HG03439 (cell line): Measurements from ENCODE around the gene NELL1.

Experiments
- ATAC-seq: cut with Tn5 transposase; IDR thresholded peaks from one replicate; pipeline ENCODE4 v1.9.1; 2021; ENCODE audit warnings: mild to moderate bottlenecking, moderate library complexity; ENCODE audit not compliant: unreplicated experiment

The NELL1 gene

DNA sequence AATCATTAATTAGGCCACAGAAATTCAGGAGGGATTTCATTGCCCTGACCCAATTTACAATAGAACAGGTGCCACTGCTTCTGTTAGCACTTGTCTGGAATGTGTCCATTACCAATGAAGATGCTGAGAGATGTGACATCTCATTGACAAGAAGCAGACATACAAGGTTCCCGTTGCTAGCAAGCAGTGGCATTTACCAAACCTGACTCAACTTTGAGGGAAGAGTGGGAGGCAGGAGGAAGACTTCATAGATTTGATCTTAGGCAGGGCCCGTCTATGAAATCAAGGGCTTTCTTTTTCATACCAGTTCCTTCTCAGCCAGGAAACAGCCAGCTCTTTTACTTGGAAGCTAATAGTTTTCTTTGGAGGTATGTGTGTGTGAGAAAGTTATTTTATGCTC, 280.2 kb downstream of the NELL1 start:
- no peak for ATAC-seq

DNA sequence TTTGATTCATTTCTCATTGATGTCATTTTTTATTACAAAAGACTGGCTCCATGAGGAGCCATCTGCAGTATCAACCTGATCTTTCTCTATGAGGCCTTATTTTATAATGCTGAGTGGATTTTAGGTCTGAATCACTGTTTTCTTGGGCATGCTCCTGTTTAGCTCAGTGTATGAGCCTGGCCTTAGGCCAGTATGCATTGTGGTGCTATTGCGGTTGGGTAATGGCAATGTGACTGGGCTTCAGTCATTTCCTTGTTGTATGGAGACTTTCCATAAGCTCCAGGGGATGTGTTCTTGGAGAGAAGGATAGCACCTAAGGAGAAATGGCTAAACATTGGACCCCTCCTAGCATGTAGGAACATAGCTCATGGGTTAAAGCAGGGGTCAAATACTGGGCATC, 293.2 kb downstream of the NELL1 start:
- ATAC-seq, result no peak

- ATAC-seq, result no peak
Measured at GRCh38 chr11:20963596-20963995, 294.2 kb downstream of the NELL1 start.

DNA sequence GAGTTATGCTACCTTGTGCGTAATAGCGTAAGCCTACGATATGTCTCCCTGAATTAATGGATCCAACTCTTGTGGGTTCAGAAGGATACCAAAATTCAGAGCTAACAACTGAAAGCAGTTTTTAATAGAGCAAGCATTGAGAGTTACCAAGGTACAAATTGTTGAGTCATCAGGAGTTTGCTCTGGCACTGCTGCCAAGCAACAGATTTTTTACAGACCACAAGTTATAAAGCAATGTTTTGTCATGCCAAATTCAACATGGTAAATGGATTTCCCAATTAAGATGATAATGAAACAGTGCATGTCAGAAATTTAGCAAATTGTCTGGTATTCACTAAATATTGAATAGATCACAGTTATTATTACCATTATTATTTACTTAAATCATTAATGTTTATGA, 295.6 kb downstream of the NELL1 start:
- no peak for ATAC-seq

DNA sequence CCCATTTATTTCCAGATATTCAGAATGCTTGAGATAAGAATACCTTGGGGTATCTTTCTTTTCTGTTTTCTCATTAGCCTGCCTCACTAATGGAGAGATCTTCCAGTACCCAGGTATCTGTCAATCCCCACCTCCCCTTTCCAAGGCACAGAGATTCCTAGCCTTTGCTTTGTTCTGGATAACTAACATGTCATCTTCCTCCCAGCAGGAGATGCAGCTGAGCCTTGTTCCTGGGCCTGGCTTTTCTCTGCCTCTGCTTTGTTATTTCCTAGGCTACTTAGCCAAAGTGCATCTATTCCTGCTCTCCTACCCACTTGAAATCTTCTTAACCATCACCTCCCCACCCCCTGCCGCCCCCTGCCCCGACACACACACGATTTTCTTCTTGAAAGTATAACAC, 297.1 kb downstream of the NELL1 start:
- ATAC-seq, result no peak

DNA sequence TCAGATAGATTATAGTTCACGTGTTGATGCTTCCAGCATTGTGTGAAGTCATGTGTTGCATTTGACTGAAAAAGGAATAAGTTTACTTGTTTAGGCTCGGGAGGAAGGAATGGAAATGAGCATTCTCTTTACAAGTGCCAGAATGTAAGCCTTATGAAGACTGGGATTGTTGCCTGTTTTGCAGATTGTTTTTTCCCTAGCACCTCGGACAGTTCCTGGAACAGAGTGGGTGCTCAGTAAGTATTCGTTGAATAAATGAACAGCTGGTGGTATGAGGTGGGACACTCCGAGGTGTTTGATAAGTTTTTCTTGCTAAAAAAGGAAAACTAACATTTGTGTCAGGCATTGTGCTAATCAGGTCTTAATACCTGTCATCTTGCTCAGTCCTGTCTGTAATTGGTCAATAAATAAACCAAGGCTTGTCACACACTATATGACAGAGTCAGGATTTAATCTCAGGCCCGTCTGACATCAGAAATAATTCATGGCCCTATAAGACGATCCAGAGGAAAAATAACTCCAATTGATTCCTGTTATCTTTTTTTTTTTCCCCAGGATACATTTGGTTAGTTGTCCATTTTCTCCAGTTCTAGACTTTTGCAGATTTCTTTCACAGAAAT, 304.7 kb downstream of the NELL1 start:
- ATAC-seq, result no peak

GRCh38 chr11:20980736-20981135, 311.4 kb downstream of the NELL1 start:
- no peak for ATAC-seq

DNA sequence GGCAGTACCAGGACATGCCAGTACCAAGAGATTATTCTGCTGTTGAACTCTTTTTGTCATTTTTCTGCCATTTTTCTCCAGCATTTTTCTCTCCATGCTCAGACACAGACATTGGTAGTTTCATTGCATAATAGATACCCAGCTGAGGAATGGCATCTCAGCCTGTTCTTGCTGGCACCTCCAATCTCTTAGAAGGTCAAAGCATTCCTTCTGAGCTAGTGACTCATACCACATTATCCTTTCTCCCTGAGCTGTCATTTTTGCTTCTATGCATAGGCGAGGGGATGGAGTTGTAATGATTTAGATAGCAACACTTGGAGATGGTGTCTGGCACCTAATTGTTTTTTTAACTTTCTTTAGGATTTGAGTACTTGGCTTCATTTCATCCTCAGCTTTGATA, 321.1 kb downstream of the NELL1 start:
- ATAC-seq, result no peak

DNA sequence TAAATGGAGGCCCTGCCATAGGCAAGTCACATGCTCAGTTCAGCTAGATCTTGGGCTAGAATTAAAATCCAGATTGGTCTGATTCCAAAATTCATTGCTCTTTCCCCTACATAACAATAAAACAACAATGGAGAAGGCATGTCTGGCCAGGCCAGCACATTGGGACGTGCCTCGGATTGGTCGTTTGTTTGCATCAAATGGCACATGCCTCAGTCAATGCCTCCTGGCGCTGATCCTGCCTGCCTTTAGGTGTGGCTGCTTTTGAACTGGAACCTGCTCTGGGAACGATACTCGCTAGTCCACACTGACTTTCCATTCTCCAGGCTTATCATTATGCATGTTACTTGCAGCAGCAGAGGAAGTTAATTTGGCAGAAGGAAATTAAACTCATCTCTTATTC, 322.1 kb downstream of the NELL1 start:
- ATAC-seq, result no peak

DNA sequence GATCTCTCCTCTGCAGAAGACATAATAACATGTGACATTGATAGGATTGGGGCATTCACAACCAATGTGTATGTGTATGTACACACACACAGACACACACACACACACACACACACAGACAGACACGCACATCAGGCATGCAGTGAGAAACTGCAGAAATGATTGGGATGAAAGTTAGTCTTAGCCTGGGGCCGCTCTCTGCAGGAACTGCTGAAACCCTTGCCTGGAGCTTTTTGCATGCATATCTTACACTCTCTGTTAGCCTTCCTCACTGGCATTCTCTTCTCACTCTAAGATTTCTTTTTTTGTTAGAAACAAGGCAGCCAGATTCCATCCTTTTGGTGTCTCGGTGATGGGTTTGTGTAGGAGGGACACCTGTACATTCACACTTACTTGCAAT, 337.9 kb downstream of the NELL1 start:
- ATAC-seq, result no peak

- ATAC-seq, result no peak
Measured at GRCh38 chr11:21018248-21018647, 348.9 kb downstream of the NELL1 start.

DNA sequence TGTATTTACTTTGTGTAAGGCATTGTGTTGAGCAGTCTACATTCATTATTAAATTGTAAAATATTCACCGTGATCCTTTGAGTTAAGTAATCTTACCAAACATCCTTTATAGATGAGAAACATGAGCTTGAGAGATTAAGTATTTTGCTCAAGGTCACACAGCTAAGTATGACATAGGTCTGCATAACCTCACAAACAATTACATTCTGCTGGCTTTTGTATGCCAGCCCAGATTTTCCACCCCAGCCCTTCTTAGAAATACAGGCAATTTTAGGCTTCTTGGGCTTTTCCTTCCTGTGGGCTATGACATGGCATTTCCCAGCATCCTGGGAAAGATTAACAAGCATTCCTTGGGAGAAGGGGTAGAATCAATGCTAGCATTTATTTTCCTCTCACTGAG, 357.3 kb downstream of the NELL1 start:
- no peak for ATAC-seq

DNA sequence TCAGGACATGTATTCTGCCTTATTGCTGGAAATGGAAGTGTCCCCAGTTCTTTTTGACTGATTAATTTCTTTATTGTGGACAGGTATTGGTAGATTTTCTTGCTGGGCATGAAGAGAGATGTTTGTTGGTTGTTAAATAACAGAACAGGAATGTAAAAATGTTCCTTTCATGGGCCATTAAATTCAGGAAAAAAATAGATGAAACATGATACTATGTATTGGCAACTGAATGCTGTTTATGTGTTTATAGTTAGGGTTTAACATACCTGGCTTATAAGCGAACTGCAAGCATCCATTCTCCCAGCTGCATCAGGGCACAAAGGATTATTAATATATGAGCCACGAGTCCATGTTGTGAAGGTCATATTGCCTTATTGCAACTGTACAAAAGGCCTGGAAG, 368.5 kb downstream of the NELL1 start:
- no peak for ATAC-seq

GRCh38 chr11:21038801-21039200, 369.4 kb downstream of the NELL1 start:
- ATAC-seq, result no peak

DNA sequence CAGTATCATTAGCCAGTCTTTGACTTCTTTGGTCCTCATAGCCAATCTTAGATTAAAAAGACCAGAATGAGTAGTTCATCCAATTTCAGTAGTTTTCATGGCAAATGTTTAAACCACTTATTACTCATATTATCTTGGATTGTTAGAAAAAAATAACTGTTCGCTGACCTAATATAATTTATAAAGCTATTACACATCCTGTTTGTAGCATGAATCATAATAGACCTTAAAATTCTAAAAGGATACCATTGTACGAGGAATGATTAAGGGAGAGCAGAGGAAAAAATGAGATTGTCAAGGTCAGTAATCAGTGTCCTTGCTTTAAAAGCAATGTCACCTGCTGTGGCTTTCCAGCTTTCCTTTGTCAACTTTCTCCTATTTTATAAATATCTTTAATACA, 371.2 kb downstream of the NELL1 start:
- no peak for ATAC-seq

DNA sequence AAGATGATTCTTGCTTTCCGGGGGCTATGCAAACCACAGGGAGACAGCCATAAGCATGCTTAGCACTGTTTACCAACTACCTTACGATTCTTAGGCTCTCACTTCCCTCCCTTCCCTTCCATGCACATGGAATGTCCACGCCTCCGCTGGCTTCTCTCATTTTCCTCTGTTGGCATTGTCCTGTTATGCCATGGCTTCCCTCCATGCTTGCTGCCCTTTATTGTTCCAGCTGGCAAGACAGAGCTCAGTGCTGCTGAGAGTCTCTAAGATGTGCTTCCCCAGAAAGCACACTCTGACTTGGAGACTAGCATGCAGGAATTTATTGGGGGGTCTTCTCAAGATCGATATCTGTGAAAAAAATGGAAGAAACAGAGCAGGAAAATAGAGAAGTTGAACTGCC, 379.2 kb downstream of the NELL1 start:
- ATAC-seq, result no peak

DNA sequence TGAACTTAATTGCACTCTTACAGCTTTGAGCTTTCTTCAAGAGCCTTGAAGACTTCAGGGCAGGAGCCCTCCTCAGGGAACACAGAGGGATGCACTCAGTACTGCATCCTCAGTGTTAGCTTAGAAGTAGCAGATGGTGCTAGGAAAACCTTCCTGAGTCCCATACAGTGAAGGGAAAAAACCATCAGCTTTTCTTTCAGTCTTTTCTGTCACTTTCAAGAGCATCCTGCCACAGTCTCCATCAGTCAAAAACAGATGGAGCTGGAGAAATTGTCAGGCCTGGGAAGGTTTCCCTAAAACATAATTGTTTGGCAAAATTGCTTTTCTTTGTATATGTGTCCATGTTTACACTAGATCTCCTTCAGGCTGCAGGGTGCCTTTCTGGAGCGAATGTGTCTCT, 384.1 kb downstream of the NELL1 start:
- no peak for ATAC-seq

DNA sequence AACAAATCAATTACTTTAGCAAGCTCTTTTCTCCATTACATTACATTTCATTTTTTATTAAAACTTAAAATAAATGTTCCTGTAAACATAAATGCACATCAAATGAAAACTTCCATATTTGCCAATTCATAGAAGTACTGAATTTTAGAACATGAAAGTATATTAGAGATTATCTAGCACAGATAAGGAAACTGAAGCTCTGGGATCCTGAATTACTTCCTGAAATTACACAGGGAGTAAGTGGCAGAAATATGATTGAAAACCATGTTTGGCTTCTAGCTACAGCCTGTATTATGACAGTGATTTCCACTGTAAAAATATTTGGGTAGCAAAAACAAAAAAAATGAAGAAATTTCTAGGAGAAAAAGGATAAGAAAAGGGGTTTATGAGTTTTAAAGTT, 387.3 kb downstream of the NELL1 start:
- ATAC-seq, result no peak

DNA sequence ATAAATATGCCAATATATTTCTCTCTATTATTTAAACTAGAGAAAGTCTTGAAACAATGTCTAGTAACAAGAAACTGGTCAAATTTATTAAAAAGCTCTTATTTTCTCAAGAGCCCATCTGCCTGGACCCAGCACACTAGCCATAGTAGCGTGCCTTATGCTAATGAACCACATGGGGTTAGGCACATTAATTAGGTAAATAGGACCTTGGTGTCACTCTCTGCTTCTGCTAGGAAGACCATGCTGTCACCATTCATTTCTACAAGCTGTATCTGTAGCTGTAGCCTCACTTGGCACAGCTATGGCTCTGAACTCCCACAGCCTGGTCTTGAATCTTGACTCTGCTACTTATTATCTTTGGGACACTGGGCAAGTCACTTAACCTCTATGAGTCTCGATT, 390.5 kb downstream of the NELL1 start:
- no peak for ATAC-seq

- ATAC-seq, result no peak
Measured at GRCh38 chr11:21066030-21066429, 396.6 kb downstream of the NELL1 start.

- no peak for ATAC-seq
Measured at GRCh38 chr11:21068886-21069285, 399.5 kb downstream of the NELL1 start.

- no peak for ATAC-seq
Measured at GRCh38 chr11:21069909-21070308, 400.5 kb downstream of the NELL1 start.

DNA sequence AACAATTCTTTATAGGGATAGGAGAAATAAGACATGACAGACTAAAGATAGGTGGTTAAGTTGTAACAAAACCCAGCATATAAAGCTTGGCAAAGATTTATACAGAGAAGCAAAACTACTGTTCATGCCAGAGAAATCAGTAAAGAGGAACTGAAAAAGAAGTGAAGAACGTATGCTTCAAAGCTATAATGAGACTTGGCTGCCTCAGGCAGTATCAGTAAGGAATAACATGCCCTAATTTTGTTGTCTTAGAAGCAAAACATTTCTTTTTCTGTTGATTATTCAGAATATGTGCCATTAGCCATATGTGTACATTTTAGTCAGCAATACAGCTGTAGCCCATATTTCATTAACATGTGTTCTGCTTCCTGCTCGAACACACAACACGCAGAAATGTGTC, 403.2 kb downstream of the NELL1 start:
- no peak for ATAC-seq

GRCh38 chr11:21082853-21083252, 413.5 kb downstream of the NELL1 start:
- ATAC-seq, result no peak
